ENCODE data around the gene TMEM208.

TMEM208 gene

GRCh38 chr16:67191995-67192681 is 34.8 kb upstream of the TMEM208 start, which contains the start of gene E2F4:
E2F4 (plus strand) TSS chr16:67192155; CDS start chr16:67192228, 73 bp downstream.
- peak; percentile 92 for DNase-seq (ENCODE audit: low spot score)

GRCh38 chr16:67192781-67193361 is 34.1 kb upstream of the TMEM208 start:
- DNase-seq (ENCODE audit: low spot score), result no peak

- no peak for DNase-seq (ENCODE audit: low spot score)
Measured at GRCh38 chr16:67193536-67193935, 33.4 kb upstream of the TMEM208 start.

- no peak for DNase-seq (ENCODE audit: low spot score)
Measured at GRCh38 chr16:67194260-67194659, 32.7 kb upstream of the TMEM208 start.

- no peak for DNase-seq (ENCODE audit: low spot score)
Measured at GRCh38 chr16:67195676-67196075, 31.3 kb upstream of the TMEM208 start.

- no peak for DNase-seq (ENCODE audit: low spot score)
Measured at GRCh38 chr16:67196881-67197280, 30.0 kb upstream of the TMEM208 start.

GRCh38 chr16:67197704-67198103 is 29.2 kb upstream of the TMEM208 start:
- no peak for DNase-seq (ENCODE audit: low spot score)

GRCh38 chr16:67198238-67198734 is 28.6 kb upstream of the TMEM208 start:
- DNase-seq (ENCODE audit: low spot score), result no peak

- no peak for DNase-seq (ENCODE audit: low spot score)
Measured at GRCh38 chr16:67199011-67199807, 27.7 kb upstream of the TMEM208 start, which contains the start of gene ELMO3. ELMO3 (plus strand) TSS chr16:67199131; CDS start chr16:67199327, 196 bp downstream.

GRCh38 chr16:67199808-67200198 is 27.1 kb upstream of the TMEM208 start:
- DNase-seq (ENCODE audit: low spot score), result no peak

GRCh38 chr16:67200491-67200890 is 26.4 kb upstream of the TMEM208 start:
- DNase-seq (ENCODE audit: low spot score), result no peak

GRCh38 chr16:67201411-67202345 is 25.3 kb upstream of the TMEM208 start:
- no peak for DNase-seq (ENCODE audit: low spot score)

GRCh38 chr16:67202426-67202825 is 24.5 kb upstream of the TMEM208 start:
- DNase-seq (ENCODE audit: low spot score), result no peak

- DNase-seq (ENCODE audit: low spot score), result no peak
Measured at GRCh38 chr16:67202956-67203493, 23.9 kb upstream of the TMEM208 start.

- DNase-seq (ENCODE audit: low spot score), result no peak
Measured at GRCh38 chr16:67204076-67204475, 22.9 kb upstream of the TMEM208 start.

- DNase-seq (ENCODE audit: low spot score), result no peak
Measured at GRCh38 chr16:67206129-67206837, 20.6 kb upstream of the TMEM208 start.

GRCh38 chr16:67206838-67207248 is 20.1 kb upstream of the TMEM208 start:
- no peak for DNase-seq (ENCODE audit: low spot score)

- DNase-seq (ENCODE audit: low spot score), result no peak
Measured at GRCh38 chr16:67207249-67208091, 19.5 kb upstream of the TMEM208 start.

- no peak for DNase-seq (ENCODE audit: low spot score)
Measured at GRCh38 chr16:67208154-67208896, 18.6 kb upstream of the TMEM208 start.
